ENCODE results near the gene NINL. TPM values are rescaled to one million over a fixed set of nuclear protein-coding genes. Genes with fewer than 3 reads are reported as not detected.
"Not testable (repeated sequence)": the region's sequence is repeated elsewhere in the genome, so short reads cannot be mapped to it uniquely, and the experiment has no call there.

Gene NINL
- total RNA-seq, 2 donors from 2014 or later = 4.8 to 5.2 TPM

DNA sequence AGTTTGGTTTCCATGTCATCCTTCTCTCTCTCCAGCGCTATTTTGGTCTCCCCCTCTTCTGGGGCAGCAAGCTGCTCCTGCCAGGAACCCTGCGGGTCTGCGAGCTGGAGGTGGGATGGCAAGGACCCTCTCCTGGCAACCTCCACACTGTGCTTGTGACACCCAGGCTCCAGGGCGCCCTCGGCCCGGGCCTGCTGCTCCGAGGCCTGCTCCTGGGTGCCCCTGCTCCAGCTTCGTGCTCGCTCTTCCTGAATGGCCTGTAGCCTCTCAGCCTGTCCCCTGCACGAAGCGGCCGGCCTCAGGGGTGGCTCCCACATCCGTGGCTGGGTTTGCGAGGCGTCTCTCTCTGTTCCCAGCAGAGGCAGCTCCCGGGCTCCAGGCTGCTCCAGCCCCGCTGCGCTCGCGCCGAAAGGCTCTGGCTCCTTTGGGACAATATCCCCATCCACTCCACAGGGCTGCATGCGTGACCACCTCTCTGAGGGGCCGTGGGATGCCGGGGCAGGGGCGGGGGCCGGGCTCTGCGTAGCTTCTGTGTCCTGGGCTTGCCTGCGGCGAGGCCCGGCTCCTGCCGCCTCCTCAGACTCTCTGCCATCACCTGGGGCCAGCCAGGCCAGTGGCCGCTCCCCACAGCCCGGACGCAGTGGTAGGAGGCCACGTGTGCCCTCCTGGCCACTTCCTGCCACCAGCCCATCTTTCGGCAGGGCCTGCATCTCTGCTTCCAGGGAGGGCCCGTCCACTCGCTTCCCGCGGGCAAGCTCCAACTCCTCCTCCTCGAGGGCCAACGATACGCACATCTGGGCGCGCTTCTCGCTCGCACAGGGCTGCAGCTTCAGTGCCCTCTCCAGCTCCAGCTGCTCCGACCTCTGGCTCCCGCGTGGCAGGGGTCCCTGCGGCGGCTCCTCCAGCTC, 109.0 kb downstream of the NINL start:
- no peak overlapping the region for H3K27ac Mint-ChIP-seq
- H3K9me3 Mint-ChIP-seq = no peaks in the 10 kb centered on the region
- no peaks in the 10 kb centered on the region for H3K4me1 Mint-ChIP-seq (ENCODE audit: low read depth)
- no peak overlapping the region for H3K4me3 Mint-ChIP-seq
- H3K27me3 Mint-ChIP-seq (ENCODE audit: low read depth) = no peaks in the 10 kb centered on the region
- ATAC-seq (replicated peaks in 1 of 2) (no peak), DNase-seq (no peak)
- H3K36me3 Mint-ChIP-seq (ENCODE audit: insufficient read depth in 2 of 2) = no peaks in the 10 kb centered on the region

GRCh38 chr20:25473297-25473696, 112.0 kb downstream of the NINL start:
- not testable (repeated sequence) for H3K36me3 Mint-ChIP-seq (ENCODE audit: insufficient read depth in 2 of 2); ATAC-seq (replicated peaks in 1 of 2); H3K9me3 Mint-ChIP-seq; H3K27me3 Mint-ChIP-seq (ENCODE audit: low read depth); H3K27ac Mint-ChIP-seq; H3K4me3 Mint-ChIP-seq; H3K4me1 Mint-ChIP-seq (ENCODE audit: low read depth); DNase-seq

DNA sequence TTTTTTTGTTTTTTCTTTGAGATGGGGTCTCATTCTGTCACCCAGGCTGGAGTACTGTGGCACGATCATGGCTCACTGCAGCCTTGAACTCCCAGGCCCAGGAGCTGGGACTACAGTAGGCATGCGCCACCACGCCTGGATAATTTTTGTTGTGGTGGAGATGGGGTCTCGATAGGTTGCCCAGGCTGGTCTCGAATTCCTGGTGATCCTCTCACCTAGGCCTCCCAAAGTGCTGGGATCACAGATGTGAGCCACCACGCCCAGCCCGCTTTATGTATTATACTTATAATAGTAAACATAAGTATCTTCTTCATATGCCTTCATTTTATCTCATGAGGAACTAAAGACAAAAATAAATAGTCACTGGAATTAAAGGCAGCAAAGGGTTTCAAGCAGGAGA, 114.3 kb downstream of the NINL start:
- ATAC-seq (replicated peaks in 1 of 2) (no peak), DNase-seq (no peak)
- Mint-ChIP-seq H3K27ac (no peak overlapping the region), H3K4me3 (no peak overlapping the region), H3K27me3 (ENCODE audit: low read depth) (no peaks in the 10 kb centered on the region), H3K9me3 (no peaks in the 10 kb centered on the region), H3K4me1 (ENCODE audit: low read depth) (peaks cover 8% of the 10 kb centered on the region), H3K36me3 (ENCODE audit: insufficient read depth in 2 of 2) (no peaks in the 10 kb centered on the region)

GRCh38 chr20:25470045-25470444, 115.3 kb downstream of the NINL start:
- no peaks in the 10 kb centered on the region for H3K9me3 Mint-ChIP-seq
- no peaks in the 10 kb centered on the region for H3K36me3 Mint-ChIP-seq (ENCODE audit: insufficient read depth in 2 of 2)
- H3K4me1 Mint-ChIP-seq (ENCODE audit: low read depth) = peaks cover 8% of the 10 kb centered on the region
- peak; percentile 60 to 65 for ATAC-seq (replicated peaks in 1 of 2)
- DNase-seq = peak; percentile 44 to 46
- no peaks in the 10 kb centered on the region for H3K27me3 Mint-ChIP-seq (ENCODE audit: low read depth)
- no peak overlapping the region for H3K27ac Mint-ChIP-seq
- no peak overlapping the region for H3K4me3 Mint-ChIP-seq

DNA sequence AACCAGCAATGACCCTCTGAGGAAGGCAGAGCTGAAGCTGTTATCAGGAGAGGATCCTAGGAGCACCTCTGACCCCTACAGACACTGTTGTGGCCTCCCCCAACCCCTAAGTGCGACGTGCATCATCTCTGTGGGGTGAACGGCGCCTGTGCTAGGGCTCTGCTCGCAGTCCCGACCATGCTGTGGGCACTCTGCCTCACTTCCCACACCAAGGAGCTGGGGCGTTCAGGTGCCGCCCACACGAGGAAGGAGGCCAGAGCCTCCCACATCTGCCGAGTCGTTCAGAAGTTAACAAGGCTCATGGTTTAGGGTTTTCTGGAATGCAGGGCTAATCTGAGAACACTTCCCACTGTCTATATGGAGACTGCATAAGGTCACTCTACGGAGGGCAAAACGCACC, 115.8 kb downstream of the NINL start:
- peaks cover 8% of the 10 kb centered on the region for H3K4me1 Mint-ChIP-seq (ENCODE audit: low read depth)
- ATAC-seq (replicated peaks in 1 of 2) (no peak), DNase-seq (no peak)
- H3K27me3 Mint-ChIP-seq (ENCODE audit: low read depth) = no peaks in the 10 kb centered on the region
- H3K36me3 Mint-ChIP-seq (ENCODE audit: insufficient read depth in 2 of 2) = no peaks in the 10 kb centered on the region
- H3K4me3 Mint-ChIP-seq = no peak overlapping the region
- no peaks in the 10 kb centered on the region for H3K9me3 Mint-ChIP-seq
- H3K27ac Mint-ChIP-seq = no peak overlapping the region

GRCh38 chr20:25468126-25469075, 116.9 kb downstream of the NINL start:
- ATAC-seq (replicated peaks in 1 of 2) (no peak), DNase-seq (no peak)
- H3K4me1 Mint-ChIP-seq (ENCODE audit: low read depth) = peaks cover 8% of the 10 kb centered on the region
- H3K4me3 Mint-ChIP-seq = no peak overlapping the region
- no peaks in the 10 kb centered on the region for H3K9me3 Mint-ChIP-seq
- no peaks in the 10 kb centered on the region for H3K27me3 Mint-ChIP-seq (ENCODE audit: low read depth)
- no peaks in the 10 kb centered on the region for H3K36me3 Mint-ChIP-seq (ENCODE audit: insufficient read depth in 2 of 2)
- no peak overlapping the region for H3K27ac Mint-ChIP-seq

DNA sequence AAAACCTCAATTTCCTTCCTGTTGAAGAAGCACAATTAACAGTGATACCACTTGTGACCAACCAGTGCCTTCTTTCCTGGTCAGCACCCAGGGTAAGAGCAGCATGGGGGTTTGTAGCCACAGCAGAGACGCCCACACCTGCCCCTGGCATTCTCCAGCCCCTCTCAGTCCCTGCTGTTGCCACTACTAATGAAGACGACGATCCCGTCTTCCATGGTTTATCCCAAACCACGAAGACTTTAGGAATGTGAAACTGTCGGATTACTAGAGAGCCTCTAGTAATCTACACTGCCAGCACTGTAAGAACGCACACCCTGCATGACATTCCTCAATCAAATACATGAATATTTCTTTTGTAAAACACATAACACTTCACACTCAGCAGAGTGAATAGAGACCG, 117.9 kb downstream of the NINL start:
- ATAC-seq (replicated peaks in 1 of 2) (no peak), DNase-seq (no peak)
- no peaks in the 10 kb centered on the region for H3K27me3 Mint-ChIP-seq (ENCODE audit: low read depth)
- H3K36me3 Mint-ChIP-seq (ENCODE audit: insufficient read depth in 2 of 2) = no peaks in the 10 kb centered on the region
- no peak overlapping the region for H3K27ac Mint-ChIP-seq
- no peaks in the 10 kb centered on the region for H3K9me3 Mint-ChIP-seq
- H3K4me3 Mint-ChIP-seq = no peak overlapping the region
- peaks cover 8% of the 10 kb centered on the region for H3K4me1 Mint-ChIP-seq (ENCODE audit: low read depth)

- Mint-ChIP-seq H3K4me1 (ENCODE audit: low read depth) (peaks cover 8% of the 10 kb centered on the region), H3K36me3 (ENCODE audit: insufficient read depth in 2 of 2) (no peaks in the 10 kb centered on the region), H3K9me3 (no peaks in the 10 kb centered on the region), H3K27me3 (ENCODE audit: low read depth) (no peaks in the 10 kb centered on the region), H3K4me3 (no peak overlapping the region), H3K27ac (no peak overlapping the region)
- ATAC-seq (replicated peaks in 1 of 2) = no peak
- no peak for DNase-seq
Observed at GRCh38 chr20:25466846-25467245, 118.5 kb downstream of the NINL start.

GRCh38 chr20:25465243-25466135, 119.8 kb downstream of the NINL start:
- no peak overlapping the region for H3K27ac Mint-ChIP-seq

GRCh38 chr20:25464501-25465242, 120.7 kb downstream of the NINL start:
- ATAC-seq (replicated peaks in 1 of 2) (no peak), DNase-seq (no peak)
- Mint-ChIP-seq H3K36me3 (ENCODE audit: insufficient read depth in 2 of 2) (no peaks in the 10 kb centered on the region), H3K4me1 (ENCODE audit: low read depth) (peaks cover under 1% of the 10 kb centered on the region), H3K4me3 (no peak overlapping the region), H3K27ac (no peak overlapping the region), H3K9me3 (no peaks in the 10 kb centered on the region), H3K27me3 (ENCODE audit: low read depth) (no peaks in the 10 kb centered on the region)

More at GRCh38 chr20:25465243-25466135, 119.8 kb downstream of the NINL start:
- Mint-ChIP-seq H3K4me1 (ENCODE audit: low read depth) (peaks cover 8% of the 10 kb centered on the region), H3K36me3 (ENCODE audit: insufficient read depth in 2 of 2) (no peaks in the 10 kb centered on the region), H3K4me3 (no peak overlapping the region), H3K27me3 (ENCODE audit: low read depth) (no peaks in the 10 kb centered on the region), H3K9me3 (no peaks in the 10 kb centered on the region)
- ATAC-seq (replicated peaks in 1 of 2) (no peak), DNase-seq (no peak)

DNA sequence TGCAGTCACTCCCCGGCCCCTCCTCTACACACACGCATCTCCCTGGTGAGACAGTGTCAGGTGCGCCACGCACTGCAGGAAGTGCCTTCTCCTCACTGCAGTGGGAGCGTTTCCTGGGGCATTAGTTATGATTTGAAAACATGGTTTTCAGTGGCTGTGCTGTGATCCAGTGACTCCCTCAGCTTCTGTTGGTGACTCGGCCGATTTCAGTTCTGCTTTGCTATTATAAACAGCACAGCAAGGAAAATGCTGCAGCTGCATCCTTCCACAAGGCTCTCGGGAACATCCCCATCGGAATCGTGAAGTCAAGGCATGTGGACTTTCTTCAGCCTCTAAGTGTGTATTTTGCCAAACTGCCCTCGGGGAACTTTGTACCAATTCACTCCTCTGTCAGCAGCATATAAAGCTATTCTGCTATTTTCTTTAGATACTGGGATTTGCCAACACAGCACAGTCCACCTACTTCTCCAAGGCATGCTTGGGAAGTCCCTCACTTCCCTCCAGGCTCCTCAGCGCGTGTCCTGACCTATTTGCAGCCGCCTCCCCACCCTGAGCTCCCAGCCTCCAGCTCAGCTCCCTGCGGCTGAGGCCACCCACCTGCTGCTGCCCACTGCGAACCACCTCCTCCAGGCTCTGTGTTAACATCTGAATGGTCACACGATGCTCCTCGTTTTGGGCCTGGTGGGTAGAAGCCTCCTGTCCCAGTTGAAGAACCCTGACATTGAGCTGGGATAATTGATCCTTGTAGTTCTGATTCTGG, 123.4 kb downstream of the NINL start:
- ATAC-seq (replicated peaks in 1 of 2) (no peak), DNase-seq (no peak)
- H3K27me3 Mint-ChIP-seq (ENCODE audit: low read depth) = no peaks in the 10 kb centered on the region
- no peak overlapping the region for H3K4me3 Mint-ChIP-seq
- H3K27ac Mint-ChIP-seq = no peak overlapping the region
- H3K4me1 Mint-ChIP-seq (ENCODE audit: low read depth) = no peaks in the 10 kb centered on the region
- H3K36me3 Mint-ChIP-seq (ENCODE audit: insufficient read depth in 2 of 2) = no peaks in the 10 kb centered on the region
- no peaks in the 10 kb centered on the region for H3K9me3 Mint-ChIP-seq
